Measurements from ENCODE around the gene ADARB2. TPM values are rescaled to one million over a fixed set of nuclear protein-coding genes. Genes with fewer than 3 reads are reported as not detected.

ADARB2 gene
- total RNA-seq, 1 experiment from 2014 or later = 0.90 TPM

GRCh38 chr10:1209355-1209979 is 527.9 kb downstream of the ADARB2 start:
- in situ Hi-C loops (cut with HindIII; ENCODE audit: low pct_unique_long_range_greater_than_20kb, low sequenced_read_pairs) = no loop called here
- DNase-seq (ENCODE audit: low read depth, low spot score) = no peak

GRCh38 chr10:1208366-1209311 is 528.7 kb downstream of the ADARB2 start:
- DNase-seq (ENCODE audit: low read depth, low spot score) = no peak
- in situ Hi-C loops (cut with HindIII; ENCODE audit: low pct_unique_long_range_greater_than_20kb, low sequenced_read_pairs) = no loop called here

GRCh38 chr10:1206601-1207000 is 530.7 kb downstream of the ADARB2 start:
- no peak for DNase-seq (ENCODE audit: low read depth, low spot score)
- in situ Hi-C loops (cut with HindIII; ENCODE audit: low pct_unique_long_range_greater_than_20kb, low sequenced_read_pairs) = no loop called here

- in situ Hi-C loops (cut with HindIII; ENCODE audit: low pct_unique_long_range_greater_than_20kb, low sequenced_read_pairs) = no loop called here
- no peak for DNase-seq (ENCODE audit: low read depth, low spot score)
Measured at GRCh38 chr10:1206101-1206500, 531.2 kb downstream of the ADARB2 start.

GRCh38 chr10:1205450-1206030 is 531.8 kb downstream of the ADARB2 start:
- in situ Hi-C loops (cut with HindIII; ENCODE audit: low pct_unique_long_range_greater_than_20kb, low sequenced_read_pairs) = no loop called here
- no peak for DNase-seq (ENCODE audit: low read depth, low spot score)

DNA sequence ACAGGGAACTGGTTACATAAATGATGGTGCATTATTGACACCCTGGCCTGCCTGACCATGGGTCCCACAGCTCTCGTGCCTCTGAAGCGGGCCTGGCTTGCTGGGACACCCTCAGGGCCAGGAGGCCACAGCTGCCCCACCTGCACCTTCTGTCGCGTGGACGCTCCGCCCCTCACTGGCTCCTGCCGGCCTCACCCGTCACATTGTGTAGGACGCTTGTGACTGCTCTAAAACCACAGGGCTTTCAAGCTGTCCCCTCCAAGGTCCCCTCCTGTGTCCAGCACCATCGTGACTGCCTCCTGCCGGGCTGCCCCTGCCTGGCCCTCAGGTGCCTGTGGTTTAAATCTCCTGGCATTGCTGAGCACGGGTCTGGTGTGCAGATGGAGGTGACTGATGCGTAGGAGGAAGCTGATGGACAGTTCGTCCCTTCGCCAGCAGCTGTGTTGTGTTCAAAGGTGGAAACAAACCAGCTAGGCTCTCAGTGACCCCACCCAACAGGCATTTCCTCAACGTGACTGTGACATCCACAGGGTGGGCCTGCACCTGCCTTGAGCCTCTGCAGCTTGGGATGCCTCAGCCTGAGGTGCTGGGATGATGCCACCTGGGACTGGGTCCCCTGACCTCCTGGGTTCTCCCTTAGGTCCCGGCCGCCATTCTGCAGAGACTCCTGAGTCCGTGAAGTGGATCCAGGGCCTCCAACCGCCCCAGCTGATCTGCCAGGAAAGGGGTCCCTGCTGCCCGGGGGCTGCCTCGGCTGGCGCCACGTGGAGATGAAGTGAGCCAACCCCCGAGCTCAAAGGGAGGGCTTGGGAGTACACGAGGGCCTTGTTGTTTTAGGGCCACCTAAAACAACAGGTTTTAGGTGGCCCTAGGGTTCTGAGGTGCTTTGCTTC is 532.6 kb downstream of the ADARB2 start:
- DNase-seq (ENCODE audit: low read depth, low spot score) = no peak
- in situ Hi-C loops (cut with HindIII; ENCODE audit: low pct_unique_long_range_greater_than_20kb, low sequenced_read_pairs) = no loop called here

DNA sequence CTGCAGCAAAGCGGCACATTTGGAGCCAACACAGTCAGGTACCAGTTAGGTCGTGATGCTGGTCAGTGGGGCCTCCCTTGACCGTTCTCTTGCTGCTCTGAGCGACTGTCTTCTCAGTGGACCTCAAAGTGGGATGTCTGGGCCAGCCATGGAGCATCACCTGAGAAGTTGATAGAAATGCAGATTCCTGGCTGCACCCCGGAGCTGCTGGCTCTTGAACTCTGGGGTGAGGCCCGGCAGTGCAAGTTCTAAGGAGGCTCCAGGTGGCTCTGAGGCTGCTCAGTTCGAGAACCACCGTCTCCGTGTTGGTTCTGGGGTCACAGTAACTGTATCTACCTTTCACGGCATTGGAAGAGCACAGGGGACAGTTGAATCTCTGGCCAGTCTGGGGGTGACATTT is 533.6 kb downstream of the ADARB2 start:
- in situ Hi-C loops (cut with HindIII; ENCODE audit: low pct_unique_long_range_greater_than_20kb, low sequenced_read_pairs) = no loop called here
- no peak for DNase-seq (ENCODE audit: low read depth, low spot score)

DNA sequence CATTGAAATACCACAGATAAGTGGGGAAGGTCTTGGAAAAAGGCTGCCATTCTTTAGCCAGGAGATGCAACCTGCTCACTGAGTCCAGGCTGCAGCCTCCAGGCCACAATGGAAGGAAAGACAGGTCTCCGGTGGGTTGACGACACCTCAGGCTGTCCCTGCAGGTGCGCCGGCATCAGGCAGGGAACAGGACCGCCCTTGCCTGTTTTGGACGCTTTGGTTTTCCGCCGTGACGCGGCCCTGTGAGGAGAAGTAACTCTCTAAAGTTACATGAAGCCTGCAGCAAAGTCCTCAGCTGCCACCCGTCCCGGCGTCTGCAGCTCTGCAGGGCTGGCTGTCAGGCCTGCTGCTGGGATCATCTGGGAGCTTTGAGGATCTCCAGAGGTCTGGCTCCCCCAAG is 534.1 kb downstream of the ADARB2 start:
- DNase-seq (ENCODE audit: low read depth, low spot score) = no peak
- in situ Hi-C loops (cut with HindIII; ENCODE audit: low pct_unique_long_range_greater_than_20kb, low sequenced_read_pairs) = no loop called here

- in situ Hi-C loops (cut with HindIII; ENCODE audit: low pct_unique_long_range_greater_than_20kb, low sequenced_read_pairs) = no loop called here
- DNase-seq (ENCODE audit: low read depth, low spot score) = no peak
Measured at GRCh38 chr10:1202343-1202742, 535.0 kb downstream of the ADARB2 start.

GRCh38 chr10:1200866-1201807 is 536.2 kb downstream of the ADARB2 start:
- no peak for DNase-seq (ENCODE audit: low read depth, low spot score)
- in situ Hi-C loops (cut with HindIII; ENCODE audit: low pct_unique_long_range_greater_than_20kb, low sequenced_read_pairs) = no loop called here

DNA sequence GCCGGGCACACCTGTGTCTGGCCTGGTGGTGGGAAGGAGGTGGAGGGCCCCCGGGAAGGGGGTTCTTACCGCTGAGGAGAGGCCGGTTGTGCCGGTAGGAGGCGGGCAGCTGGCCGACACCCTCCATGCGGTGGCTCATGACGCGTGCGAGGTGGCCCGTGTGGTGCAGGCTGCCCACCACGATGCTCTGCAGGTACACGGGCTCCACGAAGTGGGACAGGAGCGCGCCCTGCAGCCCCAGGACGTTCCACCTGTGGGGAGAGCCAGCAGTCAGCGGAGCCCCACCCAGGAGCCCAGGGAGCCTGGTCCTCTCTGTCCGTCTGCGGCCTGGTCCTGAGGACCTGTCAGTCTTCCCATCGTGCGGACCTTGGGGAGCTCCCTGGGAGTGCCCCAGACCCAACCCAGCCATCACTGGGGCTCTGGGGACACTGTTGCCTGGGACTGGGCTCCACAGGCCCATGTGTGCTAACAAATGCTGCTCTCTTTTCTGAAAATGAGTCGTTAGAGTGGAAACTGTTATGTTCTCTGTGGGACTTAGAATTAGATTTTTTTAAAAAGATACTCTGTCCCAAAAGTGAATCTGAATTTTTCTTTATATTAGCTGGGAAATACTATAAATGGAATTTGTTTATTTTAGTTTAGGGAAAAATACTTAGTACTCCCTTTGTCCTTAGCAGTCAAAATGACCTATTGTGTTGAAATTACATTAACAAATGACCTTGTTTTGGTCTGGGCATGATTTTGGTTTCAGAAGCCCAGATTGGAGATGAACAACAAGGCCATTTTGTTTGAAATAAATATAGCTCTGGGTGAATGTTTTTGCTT is 537.2 kb downstream of the ADARB2 start:
- in situ Hi-C loops (cut with HindIII; ENCODE audit: low pct_unique_long_range_greater_than_20kb, low sequenced_read_pairs) = no loop called here
- peak; percentile 49 for DNase-seq (ENCODE audit: low read depth, low spot score)

DNA sequence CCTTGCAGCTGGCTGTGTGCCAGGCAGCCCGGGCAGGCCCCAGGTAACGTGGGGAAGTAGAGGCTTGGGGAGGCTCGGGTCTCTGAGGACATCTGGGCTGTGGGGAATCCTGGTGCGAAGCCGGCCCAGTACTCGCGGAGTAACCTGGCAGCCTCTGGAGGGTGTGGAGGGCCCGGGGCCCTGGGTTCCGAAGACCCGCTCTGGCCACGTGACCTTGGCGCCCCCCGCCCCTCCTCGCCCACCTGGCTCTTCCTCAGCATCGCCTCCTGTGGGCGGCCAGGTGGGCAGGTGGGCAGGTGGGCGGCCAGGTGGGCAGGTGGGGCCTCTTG is 538.0 kb downstream of the ADARB2 start:
- in situ Hi-C loops (cut with HindIII; ENCODE audit: low pct_unique_long_range_greater_than_20kb, low sequenced_read_pairs) = no loop called here

GRCh38 chr10:1198453-1199344 is 538.6 kb downstream of the ADARB2 start:
- in situ Hi-C loops (cut with HindIII; ENCODE audit: low pct_unique_long_range_greater_than_20kb, low sequenced_read_pairs) = no loop called here
- no peak for DNase-seq (ENCODE audit: low read depth, low spot score)

More for the DNA sequence above, 538.0 kb downstream of the ADARB2 start:
- DNase-seq (ENCODE audit: low read depth, low spot score) = no peak

DNA sequence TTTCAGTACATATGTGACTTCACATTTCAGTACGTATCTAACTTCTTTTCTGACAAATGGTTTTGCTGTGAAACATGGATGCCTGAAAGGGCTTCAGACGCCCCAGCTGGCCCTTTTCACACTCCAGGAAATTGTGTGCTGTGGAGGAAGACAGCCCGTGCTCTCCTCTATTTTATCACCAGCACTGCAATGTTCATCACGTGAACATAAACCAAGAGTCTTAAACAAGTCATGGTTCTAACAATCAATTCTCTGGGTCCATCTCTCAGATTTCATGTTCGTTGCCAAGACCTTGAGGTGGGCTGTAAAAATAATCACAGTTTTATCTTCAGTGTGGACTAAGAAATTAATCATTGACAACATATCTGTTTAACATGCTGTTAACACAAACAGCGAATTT is 539.9 kb downstream of the ADARB2 start:
- no peak for DNase-seq (ENCODE audit: low read depth, low spot score)
- in situ Hi-C loops (cut with HindIII; ENCODE audit: low pct_unique_long_range_greater_than_20kb, low sequenced_read_pairs) = no loop called here

GRCh38 chr10:1196656-1197055 is 540.7 kb downstream of the ADARB2 start:
- DNase-seq (ENCODE audit: low read depth, low spot score) = no peak
- in situ Hi-C loops (cut with HindIII; ENCODE audit: low pct_unique_long_range_greater_than_20kb, low sequenced_read_pairs) = no loop called here
